ENCODE measurements around the gene POU5F2.

- TF ChIP-seq POLR2AphosphoS5 (IDR thresholded peaks at IDR 0.05), result no peak
- TF ChIP-seq, protein P1, sequence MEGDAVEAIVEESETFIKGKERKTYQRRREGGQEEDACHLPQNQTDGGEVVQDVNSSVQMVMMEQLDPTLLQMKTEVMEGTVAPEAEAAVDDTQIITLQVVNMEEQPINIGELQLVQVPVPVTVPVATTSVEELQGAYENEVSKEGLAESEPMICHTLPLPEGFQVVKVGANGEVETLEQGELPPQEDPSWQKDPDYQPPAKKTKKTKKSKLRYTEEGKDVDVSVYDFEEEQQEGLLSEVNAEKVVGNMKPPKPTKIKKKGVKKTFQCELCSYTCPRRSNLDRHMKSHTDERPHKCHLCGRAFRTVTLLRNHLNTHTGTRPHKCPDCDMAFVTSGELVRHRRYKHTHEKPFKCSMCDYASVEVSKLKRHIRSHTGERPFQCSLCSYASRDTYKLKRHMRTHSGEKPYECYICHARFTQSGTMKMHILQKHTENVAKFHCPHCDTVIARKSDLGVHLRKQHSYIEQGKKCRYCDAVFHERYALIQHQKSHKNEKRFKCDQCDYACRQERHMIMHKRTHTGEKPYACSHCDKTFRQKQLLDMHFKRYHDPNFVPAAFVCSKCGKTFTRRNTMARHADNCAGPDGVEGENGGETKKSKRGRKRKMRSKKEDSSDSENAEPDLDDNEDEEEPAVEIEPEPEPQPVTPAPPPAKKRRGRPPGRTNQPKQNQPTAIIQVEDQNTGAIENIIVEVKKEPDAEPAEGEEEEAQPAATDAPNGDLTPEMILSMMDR (IDR thresholded peaks at IDR 0.05), result no peak
These were observed at the start of gene POU5F2 for GRCh38 chr5:93741136-93741811.
